ENCODE data around the gene USP24. TPM values are rescaled to one million over a fixed set of nuclear protein-coding genes. Genes with fewer than 3 reads are reported as not detected.

The USP24 gene
- polyA plus RNA-seq, 1 of the 3 experiments (the other 2 are of a cell fraction): 8.1 TPM

GRCh38 chr1:55118651-55119329 is 96.4 kb downstream of the USP24 start (continued):
- TF ChIP-seq, protein P1, sequence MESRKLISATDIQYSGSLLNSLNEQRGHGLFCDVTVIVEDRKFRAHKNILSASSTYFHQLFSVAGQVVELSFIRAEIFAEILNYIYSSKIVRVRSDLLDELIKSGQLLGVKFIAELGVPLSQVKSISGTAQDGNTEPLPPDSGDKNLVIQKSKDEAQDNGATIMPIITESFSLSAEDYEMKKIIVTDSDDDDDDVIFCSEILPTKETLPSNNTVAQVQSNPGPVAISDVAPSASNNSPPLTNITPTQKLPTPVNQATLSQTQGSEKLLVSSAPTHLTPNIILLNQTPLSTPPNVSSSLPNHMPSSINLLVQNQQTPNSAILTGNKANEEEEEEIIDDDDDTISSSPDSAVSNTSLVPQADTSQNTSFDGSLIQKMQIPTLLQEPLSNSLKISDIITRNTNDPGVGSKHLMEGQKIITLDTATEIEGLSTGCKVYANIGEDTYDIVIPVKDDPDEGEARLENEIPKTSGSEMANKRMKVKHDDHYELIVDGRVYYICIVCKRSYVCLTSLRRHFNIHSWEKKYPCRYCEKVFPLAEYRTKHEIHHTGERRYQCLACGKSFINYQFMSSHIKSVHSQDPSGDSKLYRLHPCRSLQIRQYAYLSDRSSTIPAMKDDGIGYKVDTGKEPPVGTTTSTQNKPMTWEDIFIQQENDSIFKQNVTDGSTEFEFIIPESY (IDR thresholded peaks at IDR 0.05; ENCODE audit: borderline replicate concordance, low read depth): no peak

DNA sequence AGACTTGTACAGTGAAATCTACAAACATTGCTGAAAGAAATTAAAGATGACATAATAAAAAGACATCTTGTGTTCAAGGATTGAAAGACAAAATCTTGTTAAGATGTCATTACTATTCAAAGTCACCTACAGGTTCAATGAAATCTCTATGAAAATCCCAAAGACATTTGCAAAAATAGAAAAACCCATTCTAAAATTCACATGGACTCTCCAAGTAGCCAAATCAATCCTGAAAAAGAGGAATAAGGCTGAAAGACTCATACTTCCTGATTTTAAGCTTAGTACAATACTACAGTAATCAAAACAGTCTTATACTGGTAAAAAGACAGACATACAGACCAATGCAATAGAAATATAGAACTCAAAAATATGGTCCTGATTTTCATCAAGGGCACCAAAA is 97.2 kb downstream of the USP24 start:
- Histone ChIP-seq H3K36me3 (replicated peaks in 1 of 2; ENCODE audit: control insufficient read depth in 1 of 2, insufficient read depth in 2 of 2, low read length in 1 of 2) (peaks cover 59 to 78% of the 10 kb centered on the region in 2 experiments), H3K4me2 (no peak overlapping the region), H2AFZ (ENCODE audit: low read depth) (no peak overlapping the region), H3K79me2 (ENCODE audit: insufficient read depth) (peaks cover 4% of the 10 kb centered on the region; the same call in 1 of the 2 replicates), H3K9me2 (no peaks in the 10 kb centered on the region), H3F3A (replicated peaks; ENCODE audit: insufficient read depth) (peaks cover 6% of the 10 kb centered on the region), H4K20me1 (ENCODE audit: insufficient read depth) (no peaks in the 10 kb centered on the region), H3K4me3 (ENCODE audit: low read depth in 2 of 2, low read length in 1 of 2) (no peak overlapping the region), H3K27me3 (ENCODE audit: insufficient read depth) (no peaks in the 10 kb centered on the region), H3K27ac (ENCODE audit: low read depth in 2 of 2, low read length in 1 of 2) (no peak overlapping the region), H3K4me1 (ENCODE audit: control insufficient read depth in 1 of 2, insufficient read depth in 2 of 2, low read depth in 1 of 2, low read length in 1 of 2) (no peaks in the 10 kb centered on the region), H3K9me3 (no peaks in the 10 kb centered on the region), H3K9ac (no peak overlapping the region)
- ChIA-PET POLR2A (no interaction called here), CTCF (no interaction called here)
- no peak for DNase-seq
- no peak for TF ChIP-seq TAF1 (IDR thresholded peaks at IDR 0.05; ENCODE audit: borderline replicate concordance, low read depth, low read length)
- TF ChIP-seq RFX5 (IDR thresholded peaks at IDR 0.05; ENCODE audit: low read length): no peak
- TF ChIP-seq MEF2A (IDR thresholded peaks at IDR 0.05; ENCODE audit: borderline replicate concordance, low read depth): no peak
- TF ChIP-seq, protein P1 (IDR thresholded peaks at IDR 0.05; ENCODE audit: borderline replicate concordance, low read depth): no peak
- no peak for TF ChIP-seq MAX (IDR thresholded peaks at IDR 0.05; ENCODE audit: low read depth)
- no peak for TF ChIP-seq CHD2 (IDR thresholded peaks at IDR 0.05; ENCODE audit: low read length, partially characterized antibody)
- no peak for TF ChIP-seq USF2 (IDR thresholded peaks at IDR 0.05; ENCODE audit: borderline replicate concordance, low read depth, low read length)
- no peak for TF ChIP-seq YY1 (IDR thresholded peaks at IDR 0.05; ENCODE audit: low read depth)
- TF ChIP-seq ELF1 (IDR thresholded peaks at IDR 0.05): no peak
- TF ChIP-seq, protein P2, sequence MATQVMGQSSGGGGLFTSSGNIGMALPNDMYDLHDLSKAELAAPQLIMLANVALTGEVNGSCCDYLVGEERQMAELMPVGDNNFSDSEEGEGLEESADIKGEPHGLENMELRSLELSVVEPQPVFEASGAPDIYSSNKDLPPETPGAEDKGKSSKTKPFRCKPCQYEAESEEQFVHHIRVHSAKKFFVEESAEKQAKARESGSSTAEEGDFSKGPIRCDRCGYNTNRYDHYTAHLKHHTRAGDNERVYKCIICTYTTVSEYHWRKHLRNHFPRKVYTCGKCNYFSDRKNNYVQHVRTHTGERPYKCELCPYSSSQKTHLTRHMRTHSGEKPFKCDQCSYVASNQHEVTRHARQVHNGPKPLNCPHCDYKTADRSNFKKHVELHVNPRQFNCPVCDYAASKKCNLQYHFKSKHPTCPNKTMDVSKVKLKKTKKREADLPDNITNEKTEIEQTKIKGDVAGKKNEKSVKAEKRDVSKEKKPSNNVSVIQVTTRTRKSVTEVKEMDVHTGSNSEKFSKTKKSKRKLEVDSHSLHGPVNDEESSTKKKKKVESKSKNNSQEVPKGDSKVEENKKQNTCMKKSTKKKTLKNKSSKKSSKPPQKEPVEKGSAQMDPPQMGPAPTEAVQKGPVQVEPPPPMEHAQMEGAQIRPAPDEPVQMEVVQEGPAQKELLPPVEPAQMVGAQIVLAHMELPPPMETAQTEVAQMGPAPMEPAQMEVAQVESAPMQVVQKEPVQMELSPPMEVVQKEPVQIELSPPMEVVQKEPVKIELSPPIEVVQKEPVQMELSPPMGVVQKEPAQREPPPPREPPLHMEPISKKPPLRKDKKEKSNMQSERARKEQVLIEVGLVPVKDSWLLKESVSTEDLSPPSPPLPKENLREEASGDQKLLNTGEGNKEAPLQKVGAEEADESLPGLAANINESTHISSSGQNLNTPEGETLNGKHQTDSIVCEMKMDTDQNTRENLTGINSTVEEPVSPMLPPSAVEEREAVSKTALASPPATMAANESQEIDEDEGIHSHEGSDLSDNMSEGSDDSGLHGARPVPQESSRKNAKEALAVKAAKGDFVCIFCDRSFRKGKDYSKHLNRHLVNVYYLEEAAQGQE (IDR thresholded peaks at IDR 0.05; ENCODE audit: low read depth, low read length): no peak
- no peak for TF ChIP-seq MXI1 (IDR thresholded peaks at IDR 0.05; ENCODE audit: low read depth, low read length)
- TF ChIP-seq EP300 (IDR thresholded peaks at IDR 0.05; ENCODE audit: borderline replicate concordance in 1 of 2, low read depth in 1 of 2, low read length in 1 of 2): no peak
- TF ChIP-seq RCOR1 (IDR thresholded peaks at IDR 0.05; ENCODE audit: low read length): no peak
- no peak for TF ChIP-seq RXRA (IDR thresholded peaks at IDR 0.05; ENCODE audit: borderline replicate concordance, low read depth)
- no peak for TF ChIP-seq TEAD4 (IDR thresholded peaks at IDR 0.05; ENCODE audit: borderline replicate concordance, insufficient read depth)
- no peak for TF ChIP-seq FOXM1 (IDR thresholded peaks at IDR 0.05; ENCODE audit: low read depth)
- TF ChIP-seq JUND (IDR thresholded peaks at IDR 0.05): no peak
- no peak for TF ChIP-seq NFIC (IDR thresholded peaks at IDR 0.05; ENCODE audit: borderline replicate concordance)
- no peak for TF ChIP-seq RAD21 (IDR thresholded peaks at IDR 0.05; ENCODE audit: low read length)
- TF ChIP-seq GATA2 (CRISPR knock-in tag; IDR thresholded peaks at IDR 0.05): no peak
